RWPE2 (cell line): Measurements from ENCODE around the gene FAM3B.

ENCODE experiments used
- ATAC-seq: fragments of 200-7000 bp; cut with Tn5 transposase; 3 replicates; pipeline ENCODE4 v1.9.1; 2021; ENCODE audit warnings: low read depth
- DNase-seq: peaks from one replicate; pipeline ENCODE4 v3.0.0-alpha.2; 2020; ENCODE audit warnings: low spot score
- H3K27ac ChIP-seq: fragments of 450-650 bp; 2 replicates; pipeline ENCODE4 v1.5.1; 2017; ENCODE audit warnings: mild to moderate bottlenecking; ENCODE audit not compliant: poor library complexity, severe bottlenecking
- H3K27me3 ChIP-seq: fragments of 250-450 bp; sonication (Bioruptor Pico); 2 replicates; pipeline ENCODE4 v1.5.1; 2021; ENCODE audit warnings: mild to moderate bottlenecking, moderate library complexity; ENCODE audit not compliant: insufficient read depth, poor library complexity, severe bottlenecking
- H3K36me3 ChIP-seq: fragments of 250-450 bp; sonication (Bioruptor Pico); 2 replicates; pipeline ENCODE4 v1.5.1; 2020; ENCODE audit warnings: low read depth, mild to moderate bottlenecking, moderate library complexity
- H3K4me1 ChIP-seq: fragments of 250-450 bp; sonication (Bioruptor Pico); 2 replicates; pipeline ENCODE4 v1.5.1; 2021; ENCODE audit warnings: mild to moderate bottlenecking, moderate library complexity; ENCODE audit not compliant: insufficient read depth, poor library complexity, severe bottlenecking
- H3K4me3 ChIP-seq: fragments of 250-450 bp; sonication (Bioruptor Pico); 2 replicates; pipeline ENCODE4 v1.5.1; 2021; ENCODE audit warnings: mild to moderate bottlenecking, moderate library complexity; ENCODE audit not compliant: severe bottlenecking
- H3K9me3 ChIP-seq: fragments of 250-450 bp; sonication (Bioruptor Pico); 2 replicates; pipeline ENCODE4 v1.5.1; 2021; ENCODE audit warnings: mild to moderate bottlenecking, moderate library complexity; ENCODE audit not compliant: severe bottlenecking
- TF ChIP-seq, protein P1 (sequence below): fragments of 450-650 bp; IDR thresholded peaks from one replicate; pipeline ENCODE4 v1.5.1; 2017; ENCODE audit warnings: mild to moderate bottlenecking, moderate library complexity; ENCODE audit not compliant: poor library complexity, severe bottlenecking

Gene FAM3B

DNA sequence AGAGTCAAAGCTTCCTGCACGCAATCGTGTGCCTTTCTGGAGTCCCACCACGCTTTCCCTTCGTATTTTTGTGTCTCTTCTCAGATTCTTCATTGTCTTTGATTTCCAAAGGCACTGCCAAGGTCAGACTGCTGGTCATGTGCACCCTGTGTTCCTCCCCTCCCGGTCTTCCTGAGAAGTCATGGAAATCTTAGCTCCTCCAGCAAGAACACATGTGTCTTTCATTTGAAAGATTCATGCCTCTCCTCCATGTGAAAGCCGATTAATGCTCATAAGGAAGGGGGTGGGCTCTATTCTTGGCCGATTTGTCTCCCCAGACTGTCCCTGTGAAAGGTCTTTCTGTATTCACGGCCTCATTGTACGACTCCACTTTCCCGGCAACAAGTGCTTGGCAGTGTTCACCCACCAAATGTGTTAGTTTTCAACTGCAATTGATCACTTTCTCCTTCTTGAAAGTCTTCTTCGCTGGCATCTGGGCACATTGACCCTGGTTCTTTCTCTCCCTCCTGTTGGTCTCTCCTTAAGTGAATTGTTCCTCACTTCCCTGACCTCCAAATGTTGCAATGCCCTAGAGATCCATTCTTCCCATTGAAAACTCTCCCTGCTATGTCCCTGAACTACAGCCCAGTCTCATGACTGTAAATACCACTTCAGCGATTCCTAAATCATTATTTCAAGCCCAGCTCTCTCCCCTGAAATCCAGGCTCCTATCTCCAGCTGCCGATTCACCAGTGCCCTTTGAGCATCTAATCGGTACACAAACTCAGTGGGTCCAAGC lies 70.6 kb downstream of the FAM3B start:
- H3K36me3 ChIP-seq: no peaks in the 10 kb centered on the region
- TF ChIP-seq, protein P1, sequence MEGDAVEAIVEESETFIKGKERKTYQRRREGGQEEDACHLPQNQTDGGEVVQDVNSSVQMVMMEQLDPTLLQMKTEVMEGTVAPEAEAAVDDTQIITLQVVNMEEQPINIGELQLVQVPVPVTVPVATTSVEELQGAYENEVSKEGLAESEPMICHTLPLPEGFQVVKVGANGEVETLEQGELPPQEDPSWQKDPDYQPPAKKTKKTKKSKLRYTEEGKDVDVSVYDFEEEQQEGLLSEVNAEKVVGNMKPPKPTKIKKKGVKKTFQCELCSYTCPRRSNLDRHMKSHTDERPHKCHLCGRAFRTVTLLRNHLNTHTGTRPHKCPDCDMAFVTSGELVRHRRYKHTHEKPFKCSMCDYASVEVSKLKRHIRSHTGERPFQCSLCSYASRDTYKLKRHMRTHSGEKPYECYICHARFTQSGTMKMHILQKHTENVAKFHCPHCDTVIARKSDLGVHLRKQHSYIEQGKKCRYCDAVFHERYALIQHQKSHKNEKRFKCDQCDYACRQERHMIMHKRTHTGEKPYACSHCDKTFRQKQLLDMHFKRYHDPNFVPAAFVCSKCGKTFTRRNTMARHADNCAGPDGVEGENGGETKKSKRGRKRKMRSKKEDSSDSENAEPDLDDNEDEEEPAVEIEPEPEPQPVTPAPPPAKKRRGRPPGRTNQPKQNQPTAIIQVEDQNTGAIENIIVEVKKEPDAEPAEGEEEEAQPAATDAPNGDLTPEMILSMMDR: no peak

DNA sequence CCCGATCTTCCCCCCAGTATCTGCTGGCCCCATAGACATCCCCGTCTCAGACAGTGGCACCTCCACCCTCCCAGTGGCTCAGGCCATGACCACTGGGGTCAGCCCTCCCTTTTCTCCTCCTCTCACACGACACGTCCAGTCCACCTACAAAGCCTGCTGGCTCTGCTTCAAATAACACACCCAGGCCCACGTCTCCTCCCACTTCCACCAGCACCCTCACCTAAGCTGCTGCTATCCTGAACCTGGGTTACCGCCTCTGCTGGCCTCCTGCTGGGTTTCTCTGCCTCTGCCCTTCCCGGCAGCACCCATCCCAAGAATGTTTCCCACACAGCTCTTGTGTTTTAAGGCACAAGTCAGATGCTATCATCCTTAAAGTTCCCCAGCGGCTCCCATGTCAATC lies 71.2 kb downstream of the FAM3B start:
- TF ChIP-seq, protein P1: no peak
- no peak for DNase-seq
- no peak for ATAC-seq

More for the DNA sequence above, 70.6 kb downstream of the FAM3B start:
- Histone ChIP-seq H3K4me1 (no peaks in the 10 kb centered on the region), H3K4me3 (no peak overlapping the region), H3K27me3 (no peaks in the 10 kb centered on the region), H3K27ac (no peak overlapping the region), H3K9me3 (no peaks in the 10 kb centered on the region)
- DNase-seq (no peak), ATAC-seq (no peak)

DNA sequence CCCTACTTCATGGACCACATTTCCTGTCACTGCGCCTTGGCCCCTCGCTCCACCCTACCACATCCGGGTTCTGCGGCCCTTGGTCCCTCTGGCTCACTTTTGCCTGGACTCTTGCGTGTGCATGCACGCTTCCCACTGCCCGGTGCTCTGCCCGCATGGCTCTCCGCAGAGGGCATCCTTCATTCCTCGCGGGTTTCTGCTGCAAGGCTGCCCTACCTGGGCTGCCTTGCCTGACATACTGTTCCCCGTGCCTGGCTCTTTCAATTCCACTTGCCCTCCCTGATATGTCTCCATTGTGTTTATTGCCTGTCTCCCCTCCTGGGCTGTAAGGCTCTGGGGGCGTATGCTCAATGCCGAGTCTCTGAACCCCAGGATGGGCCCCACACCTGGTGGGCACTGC lies 71.7 kb downstream of the FAM3B start:
- H3K27ac ChIP-seq: no peak overlapping the region
- ATAC-seq: no peak
- DNase-seq: no peak
- H3K4me3 ChIP-seq: no peak overlapping the region
- no peaks in the 10 kb centered on the region for H3K9me3 ChIP-seq
- no peaks in the 10 kb centered on the region for H3K36me3 ChIP-seq
- TF ChIP-seq, protein P1: no peak
- H3K27me3 ChIP-seq: no peaks in the 10 kb centered on the region
- no peaks in the 10 kb centered on the region for H3K4me1 ChIP-seq

More for the DNA sequence above, 71.2 kb downstream of the FAM3B start:
- Histone ChIP-seq H3K36me3 (no peaks in the 10 kb centered on the region), H3K9me3 (no peaks in the 10 kb centered on the region), H3K4me3 (no peak overlapping the region), H3K27ac (no peak overlapping the region), H3K4me1 (no peaks in the 10 kb centered on the region), H3K27me3 (no peaks in the 10 kb centered on the region)

DNA sequence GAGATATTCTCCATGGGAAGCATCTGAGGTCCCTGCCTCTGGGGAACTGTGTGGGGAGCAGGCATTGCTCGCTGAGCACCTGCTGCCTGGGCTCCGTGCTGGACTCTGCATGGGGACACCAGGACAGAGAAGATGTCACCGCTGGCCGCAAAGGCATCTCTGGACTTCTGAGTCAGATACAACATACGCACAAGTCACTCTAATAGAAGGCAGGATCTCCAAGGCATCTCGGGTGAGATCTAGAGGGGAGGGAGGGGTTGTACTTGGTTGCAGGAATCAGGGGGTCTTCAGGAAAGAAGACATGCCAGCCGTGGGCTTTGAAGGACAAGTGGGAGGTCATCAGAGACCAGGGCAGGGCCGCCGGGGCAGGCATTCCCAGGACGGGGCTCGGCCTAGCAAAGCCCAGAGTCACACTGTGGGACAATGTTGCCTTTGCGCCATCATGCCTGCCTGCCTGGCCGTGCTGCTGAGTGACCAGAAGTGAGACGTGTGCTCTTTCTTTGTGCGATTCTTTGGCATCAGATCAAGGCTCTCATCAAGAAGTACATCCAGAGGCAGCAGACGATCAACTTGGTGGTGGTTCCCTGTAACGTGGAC lies 73.5 kb downstream of the FAM3B start:
- no peak overlapping the region for H3K27ac ChIP-seq
- DNase-seq (no peak), ATAC-seq (no peak)
- H3K36me3 ChIP-seq: no peaks in the 10 kb centered on the region
- no peak overlapping the region for H3K4me3 ChIP-seq
- TF ChIP-seq, protein P1: no peak
- no peaks in the 10 kb centered on the region for H3K4me1 ChIP-seq
- no peaks in the 10 kb centered on the region for H3K27me3 ChIP-seq
- no peaks in the 10 kb centered on the region for H3K9me3 ChIP-seq
